Upper lobe of left lung (tissue), 4 donors: ENCODE measurements around the gene TSHZ2.

Experiments
- EP300 ChIP-seq, 4 donors: sonication (generic); formaldehyde crosslinking; IDR thresholded peaks; one replicate each; pipeline ENCODE4 v1.5.1; 2017; ENCODE audit warnings: antibody characterized with exemption in 4 of 4, control low read depth in 2 of 4
- POLR2AphosphoS5 ChIP-seq, 2 donors: sonication (generic); formaldehyde crosslinking; IDR thresholded peaks; one replicate each; pipeline ENCODE4 v1.5.1; 2017; ENCODE audit warnings: antibody characterized with exemption in 2 of 2
- TF ChIP-seq, protein P1 (sequence below), 6 experiments: fragments of 450-650 bp in 4 of 6; fragments of 200-600 bp in 2 of 6; sonication (generic) in 2 of 6; IDR thresholded peaks; one replicate each; pipeline ENCODE4 v1.5.1; 2016 to 2019; ENCODE audit warnings: antibody characterized with exemption in 6 of 6

- TF ChIP-seq, protein P1, sequence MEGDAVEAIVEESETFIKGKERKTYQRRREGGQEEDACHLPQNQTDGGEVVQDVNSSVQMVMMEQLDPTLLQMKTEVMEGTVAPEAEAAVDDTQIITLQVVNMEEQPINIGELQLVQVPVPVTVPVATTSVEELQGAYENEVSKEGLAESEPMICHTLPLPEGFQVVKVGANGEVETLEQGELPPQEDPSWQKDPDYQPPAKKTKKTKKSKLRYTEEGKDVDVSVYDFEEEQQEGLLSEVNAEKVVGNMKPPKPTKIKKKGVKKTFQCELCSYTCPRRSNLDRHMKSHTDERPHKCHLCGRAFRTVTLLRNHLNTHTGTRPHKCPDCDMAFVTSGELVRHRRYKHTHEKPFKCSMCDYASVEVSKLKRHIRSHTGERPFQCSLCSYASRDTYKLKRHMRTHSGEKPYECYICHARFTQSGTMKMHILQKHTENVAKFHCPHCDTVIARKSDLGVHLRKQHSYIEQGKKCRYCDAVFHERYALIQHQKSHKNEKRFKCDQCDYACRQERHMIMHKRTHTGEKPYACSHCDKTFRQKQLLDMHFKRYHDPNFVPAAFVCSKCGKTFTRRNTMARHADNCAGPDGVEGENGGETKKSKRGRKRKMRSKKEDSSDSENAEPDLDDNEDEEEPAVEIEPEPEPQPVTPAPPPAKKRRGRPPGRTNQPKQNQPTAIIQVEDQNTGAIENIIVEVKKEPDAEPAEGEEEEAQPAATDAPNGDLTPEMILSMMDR (IDR thresholded peaks at IDR 0.05) = no peak
- TF ChIP-seq EP300 (IDR thresholded peaks at IDR 0.05) (no peak), POLR2AphosphoS5 (IDR thresholded peaks at IDR 0.05) (no peak)
Observed at GRCh38 chr20:53226826-53227225, 254.7 kb downstream of the TSHZ2 start.
